ENCODE data around the gene MYL6. TPM values are rescaled to one million over a fixed set of nuclear protein-coding genes. Genes with fewer than 3 reads are reported as not detected.
A peak's percentile ranks its signal among the peaks of the same experiment; 100 is the strongest.

MYL6 gene
- total and polyA plus RNA-seq, 2 experiments from 2014 or later, result 2,662 to 3,948 TPM

GRCh38 chr12:56160894-56161689 is 2.9 kb downstream of the MYL6 start:
- peaks cover 20% of the 10 kb centered on the region for H3K36me3 ChIP-seq (ENCODE audit: low read depth)
- no peak for DNase-seq
- H4K20me1 ChIP-seq (ENCODE audit: insufficient read depth), result 0 out of 2 replicates have a peak, but pooled peaks cover 9% of the 10 kb centered on the region
- peak overlapping the region; percentile 85 for H3K4me3 ChIP-seq
- no peak overlapping the region for H2AFZ ChIP-seq
- peak overlapping the region; percentile 99 for H3K4me2 ChIP-seq (ENCODE audit: unreplicated experiment)
- no peaks in the 10 kb centered on the region for H3K9me3 ChIP-seq (ENCODE audit: low read depth)
- peaks cover 14% of the 10 kb centered on the region for H3K4me1 ChIP-seq (ENCODE audit: insufficient read depth)
- 59 to 61% methylated on average over 11 of the region's 11 CpGs for WGBS, 2 experiments (ENCODE audit: low coverage in 1 of 2, low lambda C conversion rate in 2 of 2, missing lambda C conversion rate in 2 of 2)
- peaks cover 86% of the 10 kb centered on the region for H3F3A ChIP-seq (ENCODE audit: insufficient read depth)
- H3K79me2 ChIP-seq (ENCODE audit: insufficient read depth), result peaks cover 42% of the 10 kb centered on the region
- H3K27me3 ChIP-seq (replicated peaks; ENCODE audit: insufficient read depth), result no peaks in the 10 kb centered on the region
- TF ChIP-seq EZH2phosphoT487 (IDR thresholded peaks at IDR 0.05; ENCODE audit: insufficient read depth, low read depth), result no peak
- no peak for TF ChIP-seq EZH2 (IDR thresholded peaks at IDR 0.05; ENCODE audit: insufficient read depth, poor library complexity, severe bottlenecking)
- in situ Hi-C loops (cut with MboI), result no loop called here
- H3K27ac ChIP-seq, result peak overlapping the region; percentile 89
- peak overlapping the region; percentile 97 for H3K9ac ChIP-seq
- no peaks in the 10 kb centered on the region for H3K9me2 ChIP-seq (ENCODE audit: insufficient read depth)

- H4K20me1 ChIP-seq (ENCODE audit: insufficient read depth), result 0 out of 2 replicates have a peak, but pooled peaks cover 9% of the 10 kb centered on the region
- H3K4me3 ChIP-seq, result no peak overlapping the region
- peak overlapping the region; percentile 99 for H3K4me2 ChIP-seq (ENCODE audit: unreplicated experiment)
Measured at GRCh38 chr12:56161690-56162351, 3.7 kb downstream of the MYL6 start.

GRCh38 chr12:56162468-56163290 is 4.5 kb downstream of the MYL6 start:
- Histone ChIP-seq H4K20me1 (ENCODE audit: insufficient read depth) (0 out of 2 replicates have a peak, but pooled peaks cover 9% of the 10 kb centered on the region), H3K9me3 (ENCODE audit: low read depth) (no peaks in the 10 kb centered on the region)

More at GRCh38 chr12:56161690-56162351, 3.7 kb downstream of the MYL6 start:
- H3K27me3 ChIP-seq (replicated peaks; ENCODE audit: insufficient read depth), result no peaks in the 10 kb centered on the region
- peaks cover 14% of the 10 kb centered on the region for H3K4me1 ChIP-seq (ENCODE audit: insufficient read depth)
- peak; percentile 16 for DNase-seq
- peak overlapping the region; percentile 97; the same call in 1 of the 2 replicates for H3K9ac ChIP-seq
- 66 to 67% methylated on average over 10 of the region's 10 CpGs for WGBS, 2 experiments (ENCODE audit: low coverage in 1 of 2, low lambda C conversion rate in 2 of 2, missing lambda C conversion rate in 2 of 2)
- H3K9me3 ChIP-seq (ENCODE audit: low read depth), result no peaks in the 10 kb centered on the region
- peak overlapping the region; percentile 89 for H3K27ac ChIP-seq
- no peak overlapping the region for H2AFZ ChIP-seq
- no peaks in the 10 kb centered on the region for H3K9me2 ChIP-seq (ENCODE audit: insufficient read depth)
- no peak for TF ChIP-seq EZH2phosphoT487 (IDR thresholded peaks at IDR 0.05; ENCODE audit: insufficient read depth, low read depth)
- TF ChIP-seq EZH2 (IDR thresholded peaks at IDR 0.05; ENCODE audit: insufficient read depth, poor library complexity, severe bottlenecking), result no peak
- peaks cover 37% of the 10 kb centered on the region for H3K79me2 ChIP-seq (ENCODE audit: insufficient read depth)
- in situ Hi-C loops (cut with MboI), result no loop called here
- H3F3A ChIP-seq (ENCODE audit: insufficient read depth), result peaks cover 86% of the 10 kb centered on the region
- H3K36me3 ChIP-seq (ENCODE audit: low read depth), result peaks cover 20% of the 10 kb centered on the region

More at GRCh38 chr12:56162468-56163290, 4.5 kb downstream of the MYL6 start:
- TF ChIP-seq EZH2 (IDR thresholded peaks at IDR 0.05; ENCODE audit: insufficient read depth, poor library complexity, severe bottlenecking) (no peak), EZH2phosphoT487 (IDR thresholded peaks at IDR 0.05; ENCODE audit: insufficient read depth, low read depth) (no peak)
- Histone ChIP-seq H2AFZ (no peak overlapping the region), H3K4me2 (ENCODE audit: unreplicated experiment) (no peak overlapping the region), H3K9me2 (ENCODE audit: insufficient read depth) (no peaks in the 10 kb centered on the region), H3K27ac (peak overlapping the region; percentile 89; the same call in 1 of the 2 replicates), H3K4me3 (no peak overlapping the region), H3K4me1 (ENCODE audit: insufficient read depth) (peaks cover 14% of the 10 kb centered on the region), H3K9ac (no peak overlapping the region), H3K79me2 (ENCODE audit: insufficient read depth) (peaks cover 37% of the 10 kb centered on the region), H3K36me3 (ENCODE audit: low read depth) (peaks cover 20% of the 10 kb centered on the region), H3K27me3 (replicated peaks; ENCODE audit: insufficient read depth) (no peaks in the 10 kb centered on the region), H3F3A (ENCODE audit: insufficient read depth) (peaks cover 84% of the 10 kb centered on the region)
- peak; percentile 15 for DNase-seq
- WGBS, 2 experiments (ENCODE audit: low coverage in 1 of 2, low lambda C conversion rate in 2 of 2, missing lambda C conversion rate in 2 of 2), result 72 to 76% methylated on average over 11 of the region's 11 CpGs
- in situ Hi-C loops (cut with MboI), result no loop called here

Measured in GM23248 (cell line).